GM21515 (cell line): ENCODE measurements around the gene IL2RA.
"Not testable (repeated sequence)": the region's sequence is repeated elsewhere in the genome, so short reads cannot be mapped to it uniquely, and the experiment has no call there.

ENCODE experiments used
- ATAC-seq: cut with Tn5 transposase; IDR thresholded peaks from one replicate; pipeline ENCODE4 v1.9.1; 2021; ENCODE audit not compliant: unreplicated experiment

The IL2RA gene

DNA sequence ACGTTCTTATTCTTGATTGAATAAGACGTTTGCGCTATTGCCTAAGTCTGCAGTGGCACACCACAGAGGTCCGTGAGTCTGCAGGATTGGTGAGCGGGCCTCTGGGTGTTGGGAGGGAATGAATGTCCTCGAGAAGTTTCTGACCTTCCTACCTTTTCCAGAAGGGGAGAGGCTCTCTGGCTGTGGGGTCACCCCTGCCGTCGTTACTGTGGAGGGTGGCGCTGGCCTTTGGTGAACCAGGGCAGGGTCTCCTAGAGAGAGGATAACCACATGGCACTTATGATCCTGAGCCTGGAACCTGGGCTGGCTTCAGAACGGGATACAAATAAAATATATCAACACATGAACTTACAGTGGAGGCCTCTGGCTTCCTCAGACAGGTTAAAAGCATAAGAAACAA is 98.6 kb downstream of the IL2RA start:
- no peak for ATAC-seq

DNA sequence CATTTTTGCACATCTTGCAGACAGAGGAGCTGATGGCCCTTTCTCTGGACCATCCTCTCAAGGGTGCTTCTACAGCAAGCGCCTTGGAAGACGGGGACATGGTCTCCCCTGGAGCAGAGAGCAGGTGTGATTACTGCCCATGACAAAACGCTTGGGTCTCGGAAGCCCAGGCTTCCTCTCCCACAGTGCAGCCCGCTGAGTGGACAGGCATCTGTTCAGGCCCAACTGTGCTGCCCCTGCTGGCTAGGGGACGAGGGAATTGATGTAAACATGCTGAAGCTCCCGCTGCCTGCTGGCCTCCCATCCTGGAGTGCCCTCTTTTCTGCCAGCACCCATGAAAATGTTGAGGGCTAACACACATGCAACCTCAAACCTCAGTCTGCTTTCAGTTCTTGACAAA is 99.1 kb downstream of the IL2RA start:
- ATAC-seq: no peak

GRCh38 chr10:5962358-5962940 is 99.7 kb downstream of the IL2RA start:
- not testable (repeated sequence) for ATAC-seq

DNA sequence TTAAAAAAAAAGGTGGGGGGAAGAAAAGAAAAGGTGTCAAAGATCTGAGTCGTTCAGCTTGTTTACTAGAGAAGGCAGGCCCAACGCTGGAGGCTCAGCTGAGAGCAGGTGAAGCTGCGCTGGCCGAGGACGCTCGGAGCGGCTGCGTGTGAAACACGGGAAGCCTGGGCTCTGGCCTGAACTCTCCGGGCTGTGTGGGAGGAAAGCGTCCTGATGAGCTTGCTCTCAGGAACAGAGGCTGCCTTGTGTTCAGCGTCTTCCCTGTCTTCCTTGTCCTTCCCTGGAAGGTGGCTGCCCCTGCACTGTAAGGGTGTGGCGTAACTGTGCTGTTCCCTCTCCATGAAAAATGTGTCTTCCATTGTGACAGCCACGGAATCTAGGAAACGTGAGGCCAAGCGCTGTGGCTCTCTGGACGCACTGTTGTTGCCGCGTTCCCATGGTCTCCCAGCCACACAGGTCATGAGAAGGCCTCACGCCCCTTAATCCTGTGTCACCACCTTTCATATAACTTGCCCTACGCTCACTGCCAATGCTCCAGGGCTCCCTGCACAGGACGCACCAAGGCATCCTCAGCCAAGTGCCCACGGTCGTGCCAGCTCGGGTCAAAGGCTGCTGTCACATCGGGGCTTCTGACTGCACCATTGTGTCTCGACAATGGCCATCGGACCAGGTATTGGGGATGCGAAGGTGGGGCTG is 100.6 kb downstream of the IL2RA start:
- ATAC-seq: no peak

DNA sequence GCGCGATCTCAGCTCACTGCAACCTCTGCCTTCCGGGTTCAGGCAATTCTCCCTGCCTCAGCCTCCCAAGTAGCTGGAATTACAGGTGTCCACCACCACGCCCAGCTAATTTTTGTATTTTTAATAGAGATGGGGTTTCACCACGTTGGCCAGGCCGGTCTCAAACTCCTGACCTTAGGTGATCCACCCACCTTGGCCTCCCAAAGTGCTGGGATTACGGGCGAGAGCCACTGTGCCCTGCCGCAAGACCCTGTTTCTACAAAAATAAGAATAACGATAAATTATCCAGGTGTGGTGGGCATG is 101.2 kb downstream of the IL2RA start:
- not testable (repeated sequence) for ATAC-seq
